Progenitor cell of endocrine pancreas (in vitro differentiated cells): Measurements from ENCODE around the gene L3MBTL1. TPM values are rescaled to one million over a fixed set of nuclear protein-coding genes. Genes with fewer than 3 reads are reported as not detected.
A peak's percentile ranks its signal among the peaks of the same experiment; 100 is the strongest.

ENCODE experiments used
- DNase-seq: peaks from one replicate; pipeline ENCODE4 v3.0.0; 2021; ENCODE audit warnings: low spot score; ENCODE audit not compliant: unreplicated experiment
- H3K27ac Mint-ChIP-seq: 2 replicates; pipeline ENCODE4 v1.8.0; 2021; ENCODE audit warnings: mild to moderate bottlenecking, moderate library complexity, mixed read lengths
- H3K27me3 Mint-ChIP-seq: 2 replicates; pipeline ENCODE4 v1.8.0; 2021; ENCODE audit warnings: mixed read lengths
- H3K36me3 Mint-ChIP-seq: 2 replicates; pipeline ENCODE4 v1.8.0; 2022; ENCODE audit warnings: mixed read lengths; ENCODE audit not compliant: insufficient read depth
- H3K4me1 Mint-ChIP-seq: 2 replicates; pipeline ENCODE4 v1.8.0; 2021; ENCODE audit warnings: low read depth, mixed read lengths
- H3K4me3 Mint-ChIP-seq: 2 replicates; pipeline ENCODE4 v1.8.0; 2021; ENCODE audit warnings: low read depth, mild to moderate bottlenecking, moderate library complexity, mixed read lengths
- H3K9me3 Mint-ChIP-seq: 2 replicates; pipeline ENCODE4 v1.8.0; 2021; ENCODE audit warnings: low read depth, mixed read lengths
- CTCF ChIP-seq: fragments of 200-600 bp; sonication (generic); IDR thresholded peaks from one replicate; pipeline ENCODE4 v1.5.0; 2021; ENCODE audit warnings: antibody characterized with exemption, mild to moderate bottlenecking; ENCODE audit not compliant: unreplicated experiment
- total RNA-seq: library from RNA; stranded (reverse); gene quantifications from 2 replicates; pipeline ENCODE4 v1.2.1, GENCODE V29; 2021

The L3MBTL1 gene
- total RNA-seq, 1 donor from 2014 or later = 45.7 TPM

- Mint-ChIP-seq H3K4me1 (peaks cover 14% of the 10 kb centered on the region), H3K9me3 (no peaks in the 10 kb centered on the region), H3K4me3 (no peak overlapping the region), H3K36me3 (no peaks in the 10 kb centered on the region), H3K27me3 (no peaks in the 10 kb centered on the region), H3K27ac (peak overlapping the region; percentile 26)
- DNase-seq = no peak
- no peak for TF ChIP-seq CTCF
Observed at GRCh38 chr20:43563429-43563828, 55.9 kb downstream of the L3MBTL1 start.

- H3K27me3 Mint-ChIP-seq = no peaks in the 10 kb centered on the region
- peaks cover 9% of the 10 kb centered on the region for H3K4me1 Mint-ChIP-seq
- no peak for DNase-seq
- no peaks in the 10 kb centered on the region for H3K36me3 Mint-ChIP-seq
- no peaks in the 10 kb centered on the region for H3K9me3 Mint-ChIP-seq
- H3K27ac Mint-ChIP-seq = no peak overlapping the region
- H3K4me3 Mint-ChIP-seq = no peak overlapping the region
- no peak for TF ChIP-seq CTCF
Observed at GRCh38 chr20:43563991-43564390, 56.5 kb downstream of the L3MBTL1 start.

GRCh38 chr20:43564455-43564854 is 57.0 kb downstream of the L3MBTL1 start:
- Mint-ChIP-seq H3K27me3 (no peaks in the 10 kb centered on the region), H3K9me3 (no peaks in the 10 kb centered on the region), H3K4me3 (no peak overlapping the region), H3K36me3 (no peaks in the 10 kb centered on the region), H3K27ac (no peak overlapping the region), H3K4me1 (peaks cover 5% of the 10 kb centered on the region)
- no peak for DNase-seq
- TF ChIP-seq CTCF = no peak

- H3K9me3 Mint-ChIP-seq = no peaks in the 10 kb centered on the region
- H3K4me1 Mint-ChIP-seq = no peaks in the 10 kb centered on the region
- H3K27ac Mint-ChIP-seq = no peak overlapping the region
- no peaks in the 10 kb centered on the region for H3K36me3 Mint-ChIP-seq
- DNase-seq = no peak
- H3K4me3 Mint-ChIP-seq = no peak overlapping the region
- no peak for TF ChIP-seq CTCF
- no peaks in the 10 kb centered on the region for H3K27me3 Mint-ChIP-seq
Observed at GRCh38 chr20:43564993-43565757, 57.7 kb downstream of the L3MBTL1 start.

GRCh38 chr20:43565758-43566104 is 58.2 kb downstream of the L3MBTL1 start:
- Mint-ChIP-seq H3K9me3 (no peaks in the 10 kb centered on the region), H3K4me1 (no peaks in the 10 kb centered on the region), H3K36me3 (no peaks in the 10 kb centered on the region), H3K27ac (no peak overlapping the region), H3K27me3 (no peaks in the 10 kb centered on the region), H3K4me3 (no peak overlapping the region)
- TF ChIP-seq CTCF = no peak
- no peak for DNase-seq
